Thoracic aorta (tissue), 2 donors: Measurements from ENCODE around the gene ELL3. TPM values are rescaled to one million over a fixed set of nuclear protein-coding genes. Genes with fewer than 3 reads are reported as not detected.

Source experiments
- ATAC-seq: fragments of 150-250 bp; one replicate; pipeline ENCODE4 v1.8.0; 2017; ENCODE audit warnings: low read depth; ENCODE audit not compliant: insufficient number of reproducible peaks, low FRiP score
- DNase-seq: peaks from one replicate; pipeline ENCODE4 v3.0.0-alpha.2; 2020; ENCODE audit warnings: low spot score
- H3K27ac ChIP-seq, 2 donors: fragments of 200-600 bp; sonication (generic); 1 replicate in 1 of 2; 2 replicates in 1 of 2; pipeline ENCODE4 v1.5.1; 2016; ENCODE audit warnings: mild to moderate bottlenecking in 2 of 2, moderate library complexity in 2 of 2
- H3K27me3 ChIP-seq: fragments of 200-600 bp; sonication (generic); replicated peaks from 2 replicates; pipeline ENCODE4 v1.6.0; 2016; ENCODE audit warnings: mild to moderate bottlenecking; ENCODE audit not compliant: insufficient read depth
- H3K36me3 ChIP-seq: fragments of 200-600 bp; sonication (generic); one replicate; pipeline ENCODE4 v1.5.1; 2016
- H3K4me1 ChIP-seq, 2 donors: fragments of 200-600 bp; sonication (generic); 1 replicate in 1 of 2; 2 replicates in 1 of 2; pipeline versions ENCODE4 v1.5.1 to v1.6.0; 2016; ENCODE audit warnings: low read depth in 2 of 2, mild to moderate bottlenecking in 1 of 2; ENCODE audit not compliant: control insufficient read depth in 1 of 2
- H3K4me3 ChIP-seq: fragments of 200-600 bp; sonication (generic); 2 replicates; pipeline ENCODE4 v1.5.1; 2016; ENCODE audit warnings: mild to moderate bottlenecking
- H3K9me3 ChIP-seq: fragments of 200-600 bp; sonication (generic); 2 replicates; pipeline ENCODE4 v1.5.1; 2016
- total RNA-seq, 2 donors: library from RNA; depleted of rRNA; stranded (reverse); fragments of >200 nt; gene quantifications; one replicate each; pipeline versions ENCODE4 v1.1.0 to v1.2.3, GENCODE V29; 2016
- TF ChIP-seq, protein P1 (sequence below): fragments of 200-600 bp; sonication (generic); IDR thresholded peaks from one replicate; pipeline ENCODE4 v1.5.1; 2019; ENCODE audit warnings: antibody characterized with exemption

Gene ELL3
- total RNA-seq, 2 donors from 2014 or later, result 7.2 to 11.2 TPM

DNA sequence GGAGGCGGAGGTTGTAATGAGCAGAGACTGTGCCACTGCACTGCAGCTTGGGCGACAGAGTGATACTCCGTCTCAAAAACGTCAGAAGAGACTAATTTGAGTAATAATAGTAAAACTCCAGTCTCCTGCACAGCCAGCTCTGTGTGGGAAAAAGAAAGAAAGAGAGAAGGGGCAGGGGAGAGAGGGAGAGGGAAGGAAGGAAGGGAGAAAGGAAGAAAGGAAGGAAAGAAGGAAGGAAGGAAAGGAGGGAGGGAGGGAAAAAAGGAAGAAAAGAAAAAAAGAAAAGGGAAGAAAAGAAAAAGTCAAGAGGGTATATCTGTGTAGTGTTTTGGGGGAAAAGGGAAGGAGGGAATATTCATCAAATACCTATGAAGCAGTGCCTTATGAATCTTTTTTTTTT lies 53.6 kb downstream of the ELL3 start:
- Histone ChIP-seq H3K27me3 (no peaks in the 10 kb centered on the region), H3K27ac (no peak overlapping the region)

More for the DNA sequence above, 53.6 kb downstream of the ELL3 start:
- Histone ChIP-seq H3K4me1 (peaks cover 9 to 13% of the 10 kb centered on the region in 2 donors), H3K9me3 (no peaks in the 10 kb centered on the region), H3K4me3 (no peak overlapping the region), H3K36me3 (no peaks in the 10 kb centered on the region)
- no peak for DNase-seq
- TF ChIP-seq, protein P1, sequence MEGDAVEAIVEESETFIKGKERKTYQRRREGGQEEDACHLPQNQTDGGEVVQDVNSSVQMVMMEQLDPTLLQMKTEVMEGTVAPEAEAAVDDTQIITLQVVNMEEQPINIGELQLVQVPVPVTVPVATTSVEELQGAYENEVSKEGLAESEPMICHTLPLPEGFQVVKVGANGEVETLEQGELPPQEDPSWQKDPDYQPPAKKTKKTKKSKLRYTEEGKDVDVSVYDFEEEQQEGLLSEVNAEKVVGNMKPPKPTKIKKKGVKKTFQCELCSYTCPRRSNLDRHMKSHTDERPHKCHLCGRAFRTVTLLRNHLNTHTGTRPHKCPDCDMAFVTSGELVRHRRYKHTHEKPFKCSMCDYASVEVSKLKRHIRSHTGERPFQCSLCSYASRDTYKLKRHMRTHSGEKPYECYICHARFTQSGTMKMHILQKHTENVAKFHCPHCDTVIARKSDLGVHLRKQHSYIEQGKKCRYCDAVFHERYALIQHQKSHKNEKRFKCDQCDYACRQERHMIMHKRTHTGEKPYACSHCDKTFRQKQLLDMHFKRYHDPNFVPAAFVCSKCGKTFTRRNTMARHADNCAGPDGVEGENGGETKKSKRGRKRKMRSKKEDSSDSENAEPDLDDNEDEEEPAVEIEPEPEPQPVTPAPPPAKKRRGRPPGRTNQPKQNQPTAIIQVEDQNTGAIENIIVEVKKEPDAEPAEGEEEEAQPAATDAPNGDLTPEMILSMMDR, result no peak
- no peak for ATAC-seq

Other genes with a start within 250 kb of the ELL3 start
- 10 to 100 TPM; 43.5 to 61.2 TPM for gene PPIP5K1, start 186.8 kb downstream of the ELL3 start, total RNA-seq
- gene CKMT1B, start 182.9 kb downstream of the ELL3 start, total RNA-seq, result not detected
- gene STRC, start 158.2 kb downstream of the ELL3 start, total RNA-seq, result 1 to 10 TPM; 1.1 to 1.2 TPM
- 1 to 10 TPM; 3.0 to 5.2 TPM for gene CATSPER2, start 128.1 kb downstream of the ELL3 start, total RNA-seq
- gene CKMT1A, start 83.1 kb downstream of the ELL3 start, total RNA-seq, result not detected
- 100 to 1,000 TPM; 136 to 144 TPM for gene PDIA3, start 30.5 kb downstream of the ELL3 start, total RNA-seq
- gene SERF2, start 15.4 kb upstream of the ELL3 start, total RNA-seq, result 100 to 1,000 TPM; 532 to 761 TPM
- not detected for gene SERINC4, start 23.3 kb upstream of the ELL3 start, total RNA-seq
- gene HYPK, start 23.6 kb upstream of the ELL3 start, total RNA-seq, result 10 to 100 TPM in 1 of 2 donors, 1 to 10 TPM in 1; 9.2 to 21.2 TPM
- gene MFAP1, start 47.7 kb upstream of the ELL3 start, total RNA-seq, result 10 to 100 TPM in 1 of 2 donors, 1 to 10 TPM in 1; 6.8 to 20.8 TPM
- 1 to 10 TPM; 3.8 to 6.6 TPM for gene WDR76, start 50.0 kb upstream of the ELL3 start, total RNA-seq